ENCODE results near the gene IPPK. TPM values are rescaled to one million over a fixed set of nuclear protein-coding genes. Genes with fewer than 3 reads are reported as not detected.
A peak's percentile ranks its signal among the peaks of the same experiment; 100 is the strongest.

Gene IPPK
- total RNA-seq, 3 donors from 2014 or later = 6.8 to 9.0 (median 7.7) TPM

GRCh38 chr9:92635760-92636159 is 34.2 kb downstream of the IPPK start:
- no peak for TF ChIP-seq CTCF (IDR thresholded peaks at IDR 0.05)
- peaks cover 9% of the 10 kb centered on the region for H3K36me3 ChIP-seq (ENCODE audit: low read depth)
- H3K4me1 ChIP-seq (ENCODE audit: low read depth) = no peaks in the 10 kb centered on the region
- intact Hi-C loops (cut with DNase I, micrococcal nuclease) = loop anchor here in 1 of 2 donors (10.0 kb wide), 1 partner anchor 291 kb away; no protein-coding TSS in a partner anchor
- DNase-seq (no peak), ATAC-seq (no peak)
- H3K9me3 ChIP-seq = no peaks in the 10 kb centered on the region
- H3K4me3 ChIP-seq = no peak overlapping the region

- DNase-seq (peak; percentile 72 to 87 (median 83)), ATAC-seq (peak; percentile 91)
- Histone ChIP-seq H3K9me3 (no peaks in the 10 kb centered on the region), H3K4me3 (no peak overlapping the region), H3K4me1 (ENCODE audit: low read depth) (no peaks in the 10 kb centered on the region), H3K36me3 (ENCODE audit: low read depth) (peaks cover 4% of the 10 kb centered on the region)
- TF ChIP-seq CTCF (IDR thresholded peaks at IDR 0.05) = peak; percentile 76
- intact Hi-C loops (cut with DNase I, micrococcal nuclease) = loop anchor here in 1 of 2 donors (10.0 kb wide), 1 partner anchor 290 kb away; no protein-coding TSS in a partner anchor
Measured at GRCh38 chr9:92634712-92635605, 35.0 kb downstream of the IPPK start.

GRCh38 chr9:92633614-92634278 is 36.2 kb downstream of the IPPK start:
- Histone ChIP-seq H3K36me3 (ENCODE audit: low read depth) (peaks cover 4% of the 10 kb centered on the region), H3K9me3 (no peaks in the 10 kb centered on the region), H3K4me3 (no peak overlapping the region), H3K4me1 (ENCODE audit: low read depth) (no peaks in the 10 kb centered on the region)
- TF ChIP-seq CTCF (IDR thresholded peaks at IDR 0.05) = no peak
- ATAC-seq (no peak), DNase-seq (no peak)
- intact Hi-C loops (cut with DNase I, micrococcal nuclease) = loop anchor here in 1 of 2 donors (10.0 kb wide), 1 partner anchor 289 kb away; no protein-coding TSS in a partner anchor

- H3K4me3 ChIP-seq = no peak overlapping the region
- no peaks in the 10 kb centered on the region for H3K4me1 ChIP-seq (ENCODE audit: low read depth)
- no peak for ATAC-seq
- no peak for DNase-seq
- H3K36me3 ChIP-seq (ENCODE audit: low read depth) = peaks cover under 1% of the 10 kb centered on the region
- intact Hi-C loops (cut with DNase I, micrococcal nuclease) = loop anchor here in 1 of 2 donors (10.0 kb wide), 1 partner anchor 288 kb away; no protein-coding TSS in a partner anchor
- TF ChIP-seq CTCF (IDR thresholded peaks at IDR 0.05) = no peak
- H3K9me3 ChIP-seq = no peaks in the 10 kb centered on the region
Measured at GRCh38 chr9:92632641-92633040, 37.3 kb downstream of the IPPK start.

GRCh38 chr9:92631452-92632343 is 38.2 kb downstream of the IPPK start:
- ATAC-seq = no peak

More at GRCh38 chr9:92631452-92632343, 38.2 kb downstream of the IPPK start:
- Histone ChIP-seq H3K36me3 (ENCODE audit: low read depth) (no peaks in the 10 kb centered on the region), H3K4me1 (ENCODE audit: low read depth) (no peaks in the 10 kb centered on the region), H3K9me3 (no peaks in the 10 kb centered on the region), H3K4me3 (no peak overlapping the region)
- no peak for DNase-seq
- intact Hi-C loops (cut with DNase I, micrococcal nuclease) = loop anchor here in 1 of 2 donors (10.0 kb wide), 1 partner anchor 287 kb away; no protein-coding TSS in a partner anchor
- TF ChIP-seq CTCF (IDR thresholded peaks at IDR 0.05) = no peak
